Effector memory CD4-positive, alpha-beta T cell (primary cell): ENCODE measurements around the gene CIC.

ENCODE experiments used
- DNase-seq, 3 donors: peaks; one replicate each; pipeline ENCODE4 v3.0.0-alpha.2; 2020
- H3K27ac ChIP-seq: 2 replicates; pipeline ENCODE4 v1.7.0; 2013; ENCODE audit warnings: mild to moderate bottlenecking, low read length, moderate library complexity; ENCODE audit not compliant: insufficient read depth, poor library complexity, severe bottlenecking
- H3K27me3 ChIP-seq: replicated peaks from 2 replicates; pipeline ENCODE4 v1.7.0; 2013; ENCODE audit warnings: mild to moderate bottlenecking, low read length; ENCODE audit not compliant: insufficient read depth, control insufficient read depth, poor library complexity, severe bottlenecking
- H3K36me3 ChIP-seq: 2 replicates; pipeline ENCODE4 v1.7.0; 2013; ENCODE audit warnings: mild to moderate bottlenecking, low read length, moderate library complexity; ENCODE audit not compliant: control insufficient read depth, insufficient read depth
- H3K4me1 ChIP-seq: 2 replicates; pipeline ENCODE4 v1.7.0; 2013; ENCODE audit warnings: low read length, mild to moderate bottlenecking; ENCODE audit not compliant: control insufficient read depth, insufficient read depth, poor library complexity, severe bottlenecking
- H3K4me3 ChIP-seq: 2 replicates; pipeline ENCODE4 v1.7.0; 2013; ENCODE audit warnings: low read length, low read depth, mild to moderate bottlenecking; ENCODE audit not compliant: insufficient read depth, poor library complexity, severe bottlenecking
- H3K9me3 ChIP-seq: 2 replicates; pipeline ENCODE4 v1.7.0; 2013; ENCODE audit warnings: mild to moderate bottlenecking, low read length, moderate library complexity; ENCODE audit not compliant: control insufficient read depth

CIC gene

GRCh38 chr19:42312370-42312769 lies 43.3 kb downstream of the CIC start:
- peaks cover 12% of the 10 kb centered on the region for H3K4me1 ChIP-seq
- DNase-seq = no peak
- peaks cover 21% of the 10 kb centered on the region for H3K27me3 ChIP-seq
- no peaks in the 10 kb centered on the region for H3K9me3 ChIP-seq
- no peak overlapping the region for H3K4me3 ChIP-seq
- no peak overlapping the region for H3K27ac ChIP-seq
- H3K36me3 ChIP-seq = no peaks in the 10 kb centered on the region

- Histone ChIP-seq H3K27ac (no peak within 1 kb of the TSS), H3K4me1 (peaks cover 12% of the 10 kb centered on the region), H3K4me3 (peak within 1 kb of the TSS; percentile 37), H3K36me3 (no peaks in the 10 kb centered on the region), H3K9me3 (no peaks in the 10 kb centered on the region), H3K27me3 (peaks cover 21% of the 10 kb centered on the region)
- no peak for DNase-seq
Measured at GRCh38 chr19:42313096-42313839, 44.2 kb downstream of the CIC start, which contains the start of gene TMEM145. Gene TMEM145, plus strand, starts transcription at chr19:42313309. Its CDS starts 68 bp downstream, at chr19:42313377.

GRCh38 chr19:42313840-42314755 lies 45.0 kb downstream of the CIC start:
- H3K4me1 ChIP-seq = peaks cover 12% of the 10 kb centered on the region
- peaks cover 21% of the 10 kb centered on the region for H3K27me3 ChIP-seq
- H3K4me3 ChIP-seq = no peak overlapping the region
- no peak for DNase-seq
- H3K9me3 ChIP-seq = no peaks in the 10 kb centered on the region
- no peaks in the 10 kb centered on the region for H3K36me3 ChIP-seq
- no peak overlapping the region for H3K27ac ChIP-seq

GRCh38 chr19:42315024-42315423 lies 46.0 kb downstream of the CIC start:
- H3K27me3 ChIP-seq = peaks cover 21% of the 10 kb centered on the region

GRCh38 chr19:42316223-42317211 lies 47.5 kb downstream of the CIC start:
- H3K4me3 ChIP-seq = no peak overlapping the region
- H3K27ac ChIP-seq = no peak overlapping the region
- peaks cover 18% of the 10 kb centered on the region for H3K27me3 ChIP-seq
- H3K36me3 ChIP-seq = no peaks in the 10 kb centered on the region
- H3K9me3 ChIP-seq = no peaks in the 10 kb centered on the region
- peaks cover 12% of the 10 kb centered on the region for H3K4me1 ChIP-seq
- DNase-seq = no peak

More at GRCh38 chr19:42315024-42315423, 46.0 kb downstream of the CIC start:
- peaks cover 12% of the 10 kb centered on the region for H3K4me1 ChIP-seq
- no peak overlapping the region for H3K27ac ChIP-seq
- DNase-seq = no peak
- H3K4me3 ChIP-seq = no peak overlapping the region
- H3K36me3 ChIP-seq = no peaks in the 10 kb centered on the region
- no peaks in the 10 kb centered on the region for H3K9me3 ChIP-seq

- Histone ChIP-seq H3K27me3 (peaks cover 15% of the 10 kb centered on the region), H3K4me3 (no peak overlapping the region)
Measured at GRCh38 chr19:42317535-42317934, 48.5 kb downstream of the CIC start.

GRCh38 chr19:42322305-42322704 lies 53.3 kb downstream of the CIC start:
- Histone ChIP-seq H3K27ac (no peak overlapping the region), H3K36me3 (no peaks in the 10 kb centered on the region), H3K27me3 (peaks cover 10% of the 10 kb centered on the region), H3K4me1 (peaks cover 15% of the 10 kb centered on the region), H3K4me3 (no peak overlapping the region), H3K9me3 (no peaks in the 10 kb centered on the region)
- DNase-seq = no peak

More at GRCh38 chr19:42317535-42317934, 48.5 kb downstream of the CIC start:
- Histone ChIP-seq H3K4me1 (peaks cover 12% of the 10 kb centered on the region), H3K9me3 (no peaks in the 10 kb centered on the region), H3K27ac (no peak overlapping the region), H3K36me3 (no peaks in the 10 kb centered on the region)
- DNase-seq = no peak

GRCh38 chr19:42323473-42323851 lies 54.4 kb downstream of the CIC start:
- no peak overlapping the region for H3K27ac ChIP-seq
- no peaks in the 10 kb centered on the region for H3K36me3 ChIP-seq
- DNase-seq = no peak
- peaks cover 15% of the 10 kb centered on the region for H3K4me1 ChIP-seq
- peaks cover 10% of the 10 kb centered on the region for H3K27me3 ChIP-seq
- no peak overlapping the region for H3K4me3 ChIP-seq
- no peaks in the 10 kb centered on the region for H3K9me3 ChIP-seq

- peaks cover 10% of the 10 kb centered on the region for H3K27me3 ChIP-seq
- H3K27ac ChIP-seq = no peak overlapping the region
- H3K9me3 ChIP-seq = no peaks in the 10 kb centered on the region
- H3K4me1 ChIP-seq = peaks cover 15% of the 10 kb centered on the region
- no peak for DNase-seq
- no peaks in the 10 kb centered on the region for H3K36me3 ChIP-seq
- H3K4me3 ChIP-seq = peak overlapping the region; percentile 43
Measured at GRCh38 chr19:42323852-42324654, 55.0 kb downstream of the CIC start.
